GM19468 (cell line): ENCODE data around the gene RPLP1.

Experiments
- ATAC-seq: cut with Tn5 transposase; IDR thresholded peaks from one replicate; pipeline ENCODE4 v1.9.1; 2021; ENCODE audit warnings: mild to moderate bottlenecking, moderate library complexity, moderate number of reproducible peaks; ENCODE audit not compliant: unreplicated experiment; ENCODE audit errors: extremely low read depth

RPLP1 gene

DNA sequence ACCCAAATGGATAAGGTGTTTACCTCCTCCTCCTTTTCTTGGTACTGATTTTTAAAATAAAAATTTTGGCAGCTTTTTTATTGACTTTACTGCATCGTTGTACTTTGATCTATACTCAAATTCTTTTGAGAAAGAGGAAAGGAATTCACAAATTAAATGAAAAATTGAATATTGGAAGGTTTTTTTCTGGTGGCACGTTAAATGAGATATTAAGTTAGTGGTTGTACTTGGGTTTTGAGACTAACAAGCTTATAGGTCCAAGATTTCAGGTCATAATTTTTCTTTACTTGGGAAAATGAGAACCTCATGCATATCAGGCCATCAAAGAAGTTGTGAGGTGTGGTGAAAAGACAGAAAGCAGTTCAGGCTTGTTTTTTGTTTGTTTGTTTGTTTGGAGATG lies 14.1 kb downstream of the RPLP1 start:
- no peak for ATAC-seq

DNA sequence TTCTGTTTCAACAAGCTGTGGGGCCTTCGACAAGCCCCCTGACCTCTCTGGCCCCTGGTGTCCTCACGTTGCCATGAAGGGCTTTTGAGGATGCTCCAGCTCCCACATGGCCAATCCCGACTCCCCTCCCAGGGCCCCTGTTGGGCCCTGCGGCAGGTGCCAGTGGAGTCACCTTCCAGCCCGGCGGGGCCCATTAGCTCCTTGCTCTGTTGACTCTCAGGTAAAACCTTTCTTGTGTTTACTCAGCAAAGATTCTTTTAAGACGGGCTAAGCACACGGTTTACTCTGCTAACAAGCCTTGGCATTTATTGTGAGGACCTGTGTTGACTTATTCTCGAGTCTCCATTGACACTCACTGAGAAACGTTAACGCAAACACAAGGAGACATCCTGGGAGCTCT lies 15.0 kb downstream of the RPLP1 start:
- no peak for ATAC-seq

DNA sequence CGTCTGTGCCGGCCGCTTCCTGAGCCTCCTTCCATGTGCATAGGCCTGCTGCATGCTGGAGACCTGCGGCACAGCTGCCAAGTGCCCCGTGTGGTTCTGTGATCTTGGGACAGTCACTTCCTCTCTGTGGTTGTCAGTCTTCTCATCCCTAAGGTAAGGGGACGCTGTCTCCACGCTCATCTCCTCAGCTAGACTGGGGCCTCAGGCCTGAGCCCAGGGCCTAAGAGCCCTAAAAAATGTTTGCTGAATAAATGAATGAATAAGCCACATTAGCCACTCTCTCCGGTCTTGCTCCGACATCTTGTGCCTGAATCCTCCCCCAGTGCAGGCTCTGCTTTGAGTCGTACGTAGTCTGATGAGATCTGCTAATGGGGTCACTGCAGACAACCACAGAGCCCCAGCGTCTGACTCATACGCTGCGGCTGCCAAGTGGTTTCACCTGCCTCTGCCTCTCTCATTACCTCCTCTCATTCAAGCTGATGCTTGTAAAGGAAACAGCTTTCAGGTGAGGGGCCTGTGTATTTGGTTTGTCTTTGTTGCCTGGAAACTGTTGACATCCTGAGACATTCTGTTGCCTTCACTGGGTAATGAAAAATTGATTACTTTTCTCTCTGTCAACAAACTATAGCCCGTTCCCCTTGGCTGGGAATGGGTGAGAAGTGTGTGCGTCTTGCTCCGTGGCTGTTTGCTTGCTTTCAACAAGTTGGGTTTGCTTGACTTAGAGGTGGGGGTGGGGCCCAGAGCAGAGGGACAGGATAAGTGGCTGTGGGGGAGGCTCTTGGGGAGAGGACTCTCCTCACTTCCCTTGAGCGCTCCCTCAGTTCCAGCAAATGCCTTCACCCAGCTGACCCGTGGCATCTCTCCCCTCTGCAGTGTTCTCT lies 15.9 kb downstream of the RPLP1 start:
- no peak for ATAC-seq

DNA sequence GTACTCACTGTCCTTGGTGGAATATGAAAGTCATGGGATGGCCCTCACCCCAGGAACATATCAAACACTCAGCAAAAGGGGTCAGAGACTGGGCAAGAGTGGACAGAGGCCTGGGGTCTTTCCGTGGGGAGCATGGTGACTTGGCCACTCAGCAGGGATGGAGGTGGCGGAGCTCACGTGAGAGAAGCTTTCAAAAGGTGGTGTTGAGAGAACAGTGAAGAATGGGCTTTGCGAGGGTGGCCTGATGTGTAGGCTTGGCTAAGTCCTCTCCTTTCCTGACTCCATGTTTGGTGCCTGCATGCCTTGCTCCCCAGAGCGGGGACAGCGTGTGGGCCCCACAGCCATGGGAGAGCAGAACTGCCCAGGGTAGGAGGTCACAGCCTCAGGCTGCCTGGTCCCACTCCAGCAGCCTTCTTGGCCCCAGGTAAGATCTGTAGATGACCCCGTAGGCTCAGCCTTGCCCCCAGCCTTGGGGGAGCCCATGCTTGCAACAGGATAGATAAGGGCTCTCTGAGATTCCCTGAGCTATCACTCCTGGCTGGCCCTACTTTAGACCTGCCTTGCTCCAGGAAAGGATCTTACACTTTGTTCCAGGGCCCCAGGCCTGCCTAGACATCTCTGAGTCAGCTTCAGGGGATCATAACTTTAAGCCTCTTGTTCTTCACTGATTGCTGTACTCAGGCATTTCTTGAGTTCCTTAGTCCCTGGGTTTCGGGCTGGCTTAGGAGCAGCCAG lies 17.0 kb downstream of the RPLP1 start:
- ATAC-seq: no peak

DNA sequence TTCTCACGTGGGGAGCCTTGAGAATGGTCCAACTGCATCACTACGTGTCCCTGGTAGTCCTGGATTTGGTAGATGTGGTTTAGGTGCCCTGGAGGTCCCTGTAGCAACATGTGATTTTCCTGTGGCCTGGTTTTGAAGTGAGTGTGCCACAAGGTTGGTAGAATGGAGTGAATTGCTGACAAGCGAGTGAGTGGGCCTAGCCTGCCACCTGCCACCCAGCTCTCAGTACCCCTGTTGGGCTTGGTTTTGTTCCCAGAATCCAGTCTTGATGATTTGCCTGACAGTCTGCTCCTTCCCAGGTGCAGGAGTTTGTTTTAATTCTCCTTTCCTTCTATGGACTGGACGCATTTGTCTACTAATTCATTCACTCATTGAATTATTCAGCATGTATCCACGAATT lies 19.4 kb downstream of the RPLP1 start:
- no peak for ATAC-seq

DNA sequence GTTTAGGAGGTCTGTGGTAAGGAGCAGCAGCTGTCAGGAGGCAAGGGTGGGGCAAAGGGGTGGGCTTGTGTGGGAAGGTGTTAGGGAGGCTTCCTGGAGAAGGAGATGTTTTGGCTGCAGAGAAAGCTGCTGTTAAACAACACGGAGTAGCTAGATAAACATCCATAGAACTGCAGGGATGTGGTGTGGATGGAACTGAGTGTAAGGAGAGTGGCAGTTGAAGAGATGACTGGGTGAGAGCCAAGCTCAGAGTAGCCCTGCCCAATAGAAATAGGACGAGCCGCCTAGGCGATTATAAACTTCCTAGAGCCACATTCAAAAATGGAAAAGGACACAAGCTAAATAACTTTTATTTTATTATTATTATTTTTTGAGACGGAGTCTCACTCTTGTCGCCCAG lies 19.9 kb downstream of the RPLP1 start:
- no peak for ATAC-seq

DNA sequence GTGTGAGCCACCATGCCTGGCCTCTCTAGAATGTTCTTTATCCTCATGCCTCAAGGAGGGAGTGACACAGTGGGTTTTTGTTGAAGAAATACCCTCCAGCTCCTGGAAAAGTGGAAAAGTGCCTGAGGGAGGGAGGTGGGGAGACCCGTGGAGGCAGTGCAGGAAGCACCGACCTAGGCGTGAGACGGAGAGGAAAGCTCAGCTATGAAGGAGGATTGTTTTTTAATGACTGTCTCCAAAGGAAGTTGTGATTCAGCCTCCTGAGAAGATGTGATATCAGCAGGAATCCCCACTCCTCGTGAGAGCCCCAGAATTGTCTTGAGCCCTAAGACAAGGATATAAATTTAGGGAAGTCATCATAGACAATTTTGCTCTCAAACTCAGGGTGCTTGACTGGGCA lies 21.7 kb downstream of the RPLP1 start:
- no peak for ATAC-seq

DNA sequence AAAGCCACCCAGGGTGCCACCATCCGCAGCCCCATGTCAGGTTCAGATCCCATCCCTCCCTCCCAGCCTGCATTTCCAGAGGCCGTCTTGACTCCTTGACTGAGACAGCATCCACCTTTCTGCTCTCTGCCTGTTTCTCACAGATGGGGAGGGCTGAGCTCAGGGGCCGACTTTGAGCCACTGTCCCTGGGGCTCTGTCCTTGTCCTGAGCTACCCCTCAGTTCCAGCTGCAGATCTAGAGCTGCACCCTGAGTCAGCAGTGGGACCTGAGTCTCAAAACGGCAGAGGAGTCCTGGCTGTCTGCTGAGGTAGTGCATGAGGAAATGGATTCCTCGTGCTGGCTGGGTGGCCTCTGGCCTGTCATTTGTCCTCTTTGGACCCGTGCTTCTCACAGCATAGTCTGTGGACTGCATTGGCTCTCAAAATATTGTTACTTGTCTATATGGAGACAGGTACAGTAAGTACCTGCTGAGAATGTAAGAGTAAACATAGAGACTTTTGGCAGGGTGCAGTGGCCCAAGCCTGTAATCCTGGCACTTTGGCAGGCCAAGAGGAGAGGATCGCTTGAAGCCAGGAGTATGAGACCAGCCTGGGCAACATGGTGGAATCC lies 22.3 kb downstream of the RPLP1 start:
- no peak for ATAC-seq

DNA sequence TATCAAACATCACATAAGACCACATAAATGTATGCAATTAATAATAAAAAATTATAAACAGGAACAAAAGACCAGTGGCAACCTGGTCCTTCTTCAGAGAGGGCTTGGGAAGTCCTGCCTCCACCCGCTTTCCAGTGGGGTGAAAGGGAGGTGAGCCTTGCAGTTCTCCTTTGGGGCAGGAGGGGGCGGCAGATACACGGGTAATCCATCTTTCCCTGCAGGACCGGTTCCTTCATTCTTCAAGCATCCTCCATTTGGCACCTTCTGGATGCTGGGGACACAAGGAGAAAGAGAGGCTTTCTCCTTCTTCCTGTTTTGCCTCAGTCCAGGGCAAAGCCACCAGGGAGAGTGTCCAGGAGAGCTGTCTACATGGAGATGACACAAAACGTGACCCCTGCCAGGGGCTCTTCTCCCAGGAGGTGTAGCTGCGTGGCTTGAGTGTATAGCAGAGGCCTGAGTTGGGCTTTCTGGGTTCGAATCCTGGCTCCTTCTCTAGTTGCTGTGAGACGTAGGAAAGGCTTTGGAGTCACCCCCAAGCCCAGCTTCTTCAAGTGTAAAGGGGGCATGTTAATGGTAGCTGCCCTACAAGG lies 23.2 kb downstream of the RPLP1 start:
- no peak for ATAC-seq

DNA sequence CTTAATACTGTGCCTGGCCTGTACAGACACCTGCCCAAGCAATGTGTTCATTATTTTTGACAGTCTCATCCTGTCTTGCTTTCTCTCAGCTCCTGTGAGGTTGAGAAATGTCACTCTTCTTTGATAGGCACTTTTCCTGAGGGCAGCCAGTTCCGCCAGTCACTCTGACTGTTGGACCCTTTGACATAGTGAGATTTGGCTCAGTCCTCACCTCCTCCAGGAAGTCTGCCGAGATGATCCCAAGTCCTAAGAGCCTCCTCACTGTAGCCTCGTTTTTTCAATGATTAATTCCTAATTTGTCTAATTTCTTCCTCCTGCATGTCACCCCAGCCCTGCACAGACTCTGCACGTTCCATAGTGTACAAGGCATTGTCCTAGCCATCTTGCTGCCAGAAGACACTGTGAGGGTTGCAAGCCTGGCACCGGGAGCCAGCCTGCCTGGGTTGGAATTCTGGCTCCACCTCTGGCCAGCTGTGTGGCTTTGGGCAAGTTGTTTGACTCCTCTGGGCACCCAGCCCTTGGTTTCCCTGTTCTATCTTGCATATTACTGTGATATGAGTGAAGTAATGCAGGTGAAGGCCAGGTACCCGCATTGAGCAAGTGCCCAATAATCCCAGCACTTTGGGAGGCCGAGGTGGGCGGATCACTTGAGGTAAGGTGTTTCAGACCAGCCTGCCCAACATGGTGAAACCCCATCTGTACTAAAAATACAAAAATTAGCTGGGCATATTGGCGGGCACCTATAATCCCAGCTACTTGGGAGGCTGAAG lies 24.3 kb downstream of the RPLP1 start:
- ATAC-seq: no peak

DNA sequence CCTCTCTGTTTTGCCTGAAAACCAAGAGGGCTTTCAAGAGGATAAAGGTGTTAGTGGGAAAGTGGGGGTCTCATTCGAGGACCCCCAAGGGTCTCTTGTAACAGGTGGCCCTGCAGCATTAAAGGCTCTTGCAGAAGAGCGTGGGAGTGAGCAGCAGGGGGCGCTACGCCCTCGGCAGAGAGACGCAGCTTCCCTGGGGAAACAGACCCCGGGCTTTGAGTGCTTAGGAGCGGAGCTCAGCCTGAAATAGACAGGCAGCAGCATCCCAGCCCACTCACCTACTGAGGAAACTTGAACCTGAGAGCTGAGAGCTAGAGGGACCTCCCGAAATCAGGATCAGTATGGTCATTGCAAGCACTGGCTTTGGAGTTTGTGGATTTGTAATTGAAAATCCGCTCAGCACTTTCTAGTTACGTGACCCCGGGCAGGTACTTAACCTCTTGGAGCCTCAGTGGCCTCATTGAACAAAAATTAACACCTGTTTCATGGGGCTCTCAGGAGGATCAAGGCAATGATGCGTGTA lies 25.7 kb downstream of the RPLP1 start:
- no peak for ATAC-seq

DNA sequence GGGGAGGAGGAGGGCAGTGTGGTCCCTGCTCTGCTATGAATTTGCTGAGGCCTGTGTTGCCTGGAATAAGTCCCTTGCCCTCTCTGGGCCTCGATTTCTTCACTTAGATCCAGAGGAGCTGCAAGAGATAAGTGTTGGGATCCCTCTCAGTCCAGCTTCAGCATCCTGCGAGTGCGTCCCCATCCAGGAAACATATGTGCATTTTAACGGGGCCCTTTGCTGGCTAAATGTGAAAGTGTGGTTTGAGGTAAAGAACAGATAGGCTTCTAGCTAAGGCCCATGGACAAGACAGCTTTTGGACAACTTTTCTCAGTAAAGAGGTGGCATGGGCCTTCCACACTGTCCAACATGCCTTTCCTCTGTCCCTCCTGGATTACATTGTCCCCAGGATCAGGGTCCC lies 26.5 kb downstream of the RPLP1 start:
- ATAC-seq: no peak

DNA sequence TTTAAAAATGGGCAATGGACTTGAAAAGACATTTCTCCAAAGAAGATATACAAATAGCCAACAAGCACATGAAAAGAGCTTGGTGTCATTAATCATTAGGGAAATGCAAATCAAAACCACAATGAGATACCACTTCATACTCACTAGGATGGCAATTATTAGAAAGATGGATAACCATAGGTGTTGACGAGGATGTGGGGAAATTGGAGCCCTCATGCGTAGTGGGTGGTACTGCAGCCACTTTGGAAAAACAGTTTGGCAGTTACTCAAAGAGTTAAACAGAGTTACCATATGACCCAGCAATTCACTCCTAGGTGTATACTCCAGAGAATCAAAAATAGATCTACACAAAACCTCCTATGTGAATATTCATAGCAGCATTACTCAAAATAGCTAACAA lies 27.4 kb downstream of the RPLP1 start:
- ATAC-seq: no peak

DNA sequence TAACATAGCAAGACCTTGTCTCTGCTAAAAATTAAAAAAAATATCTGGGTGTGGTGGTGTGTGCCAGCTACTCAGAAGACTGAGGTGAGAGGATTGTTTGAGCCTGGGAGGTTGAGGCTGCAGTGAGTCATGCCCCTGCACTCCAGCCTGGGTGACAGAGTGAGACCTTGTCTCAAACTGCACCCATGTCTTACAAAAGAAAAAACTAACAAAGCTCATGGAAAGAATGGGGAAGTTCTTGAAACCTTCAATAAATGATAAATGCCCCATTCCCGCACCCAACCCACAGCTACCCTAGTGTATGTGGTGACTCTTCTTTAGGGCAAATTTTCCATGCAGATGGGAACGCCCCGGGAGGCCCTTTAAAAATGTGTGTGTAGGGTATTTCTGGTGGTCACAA lies 28.3 kb downstream of the RPLP1 start:
- no peak for ATAC-seq

DNA sequence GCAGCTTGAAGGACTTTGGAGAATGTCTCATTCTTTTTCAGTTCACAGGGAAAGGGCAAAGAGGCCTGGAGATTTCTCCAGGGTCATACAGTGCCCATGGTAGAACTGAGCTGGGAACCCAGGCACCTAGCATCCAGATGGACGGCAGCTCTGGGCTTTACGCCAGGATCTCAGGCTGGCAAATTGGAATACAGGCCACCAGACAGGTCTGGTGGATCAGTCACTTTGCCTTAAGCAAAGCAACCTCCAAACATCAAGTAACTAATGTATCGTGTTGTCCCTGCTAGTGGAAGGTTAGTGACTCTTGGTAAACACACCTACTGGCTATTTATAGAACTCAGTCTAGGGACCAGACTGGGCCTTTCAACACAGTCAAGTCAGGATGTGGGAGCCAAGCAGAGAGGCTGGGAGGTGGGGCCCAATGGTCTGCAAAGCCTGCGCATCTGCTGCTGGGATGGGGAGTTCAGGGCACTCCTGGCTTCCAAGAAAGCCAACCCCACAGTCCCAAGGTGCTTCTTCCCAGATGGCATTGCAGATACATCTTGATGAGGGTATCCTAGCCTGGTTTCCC lies 30.2 kb downstream of the RPLP1 start:
- ATAC-seq: no peak

DNA sequence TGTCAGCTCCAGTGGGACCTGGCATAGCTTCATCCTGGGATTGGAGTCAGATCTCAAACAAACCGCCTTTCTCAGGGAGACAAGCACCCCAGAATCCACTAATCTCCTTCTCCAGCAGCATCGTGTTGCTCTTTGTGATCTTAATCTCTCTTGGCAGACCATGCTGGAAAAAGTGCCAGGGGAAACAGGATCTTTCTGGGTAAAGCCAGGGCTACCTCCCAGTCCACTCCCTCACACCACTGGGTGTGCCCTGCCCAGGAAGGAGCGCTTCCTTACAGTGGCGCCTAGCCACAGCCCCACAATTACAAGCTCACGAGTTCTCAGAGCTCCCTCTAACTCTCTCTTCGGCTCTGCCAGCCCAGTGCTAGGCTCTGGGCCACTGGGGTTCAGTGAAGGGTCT lies 32.2 kb downstream of the RPLP1 start:
- ATAC-seq: no peak

DNA sequence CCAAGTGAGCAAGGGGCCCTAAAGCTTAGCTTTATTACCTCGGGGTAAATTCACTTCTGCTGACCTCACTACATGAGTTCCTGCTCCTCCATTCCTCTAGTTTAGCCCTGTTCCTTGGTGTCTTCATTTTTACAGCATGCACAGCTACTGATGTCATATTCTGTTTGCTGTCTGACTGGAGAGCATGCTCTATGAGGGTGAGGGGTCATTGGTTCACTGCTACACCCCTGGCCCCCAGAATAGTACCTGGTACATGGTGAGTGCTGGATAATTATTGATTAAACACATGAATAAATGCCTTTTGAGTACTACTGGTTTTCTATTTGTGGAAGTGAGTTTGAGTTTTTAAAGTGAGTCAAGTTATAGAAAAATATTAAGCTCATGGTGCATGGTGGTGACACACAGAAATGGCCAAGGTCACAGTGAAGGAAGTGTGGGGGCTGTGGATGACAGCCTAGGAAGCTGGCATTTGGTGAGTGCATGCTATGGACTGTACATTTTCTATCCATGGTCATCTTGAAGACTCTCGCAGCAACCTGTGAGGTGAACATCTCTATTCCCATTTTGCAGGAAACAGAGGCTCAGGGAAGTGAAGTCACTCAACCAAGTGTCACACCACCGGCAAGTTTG lies 34.0 kb downstream of the RPLP1 start:
- no peak for ATAC-seq

DNA sequence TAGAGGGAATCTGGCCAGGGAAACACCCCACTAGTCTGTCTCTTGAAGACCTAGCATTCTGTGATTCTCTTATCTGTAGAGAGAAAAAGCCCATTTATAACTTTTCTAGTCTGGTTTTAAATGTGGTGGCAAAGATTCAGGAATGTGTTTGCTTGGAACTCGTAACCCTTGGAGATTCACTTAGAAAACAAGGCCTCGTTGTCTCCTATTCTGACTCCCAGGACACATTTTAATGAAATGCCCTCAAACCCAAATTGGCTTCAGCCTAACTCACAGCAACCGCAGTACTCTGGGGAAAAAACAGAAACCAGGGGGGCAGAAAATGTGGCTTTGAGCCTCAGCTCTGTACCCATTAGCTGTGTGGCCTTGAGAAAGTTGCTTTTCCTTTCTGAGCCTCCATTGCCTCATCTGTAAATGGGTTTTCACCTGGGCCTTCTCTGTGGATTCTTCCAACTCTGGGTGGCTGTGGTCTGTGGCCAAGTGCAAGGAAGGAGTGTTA lies 36.5 kb downstream of the RPLP1 start:
- no peak for ATAC-seq
